ENCODE data around the gene CSNK2A1.
"Not testable (repeated sequence)": the region's sequence is repeated elsewhere in the genome, so short reads cannot be mapped to it uniquely, and the experiment has no call there.

The CSNK2A1 gene

DNA sequence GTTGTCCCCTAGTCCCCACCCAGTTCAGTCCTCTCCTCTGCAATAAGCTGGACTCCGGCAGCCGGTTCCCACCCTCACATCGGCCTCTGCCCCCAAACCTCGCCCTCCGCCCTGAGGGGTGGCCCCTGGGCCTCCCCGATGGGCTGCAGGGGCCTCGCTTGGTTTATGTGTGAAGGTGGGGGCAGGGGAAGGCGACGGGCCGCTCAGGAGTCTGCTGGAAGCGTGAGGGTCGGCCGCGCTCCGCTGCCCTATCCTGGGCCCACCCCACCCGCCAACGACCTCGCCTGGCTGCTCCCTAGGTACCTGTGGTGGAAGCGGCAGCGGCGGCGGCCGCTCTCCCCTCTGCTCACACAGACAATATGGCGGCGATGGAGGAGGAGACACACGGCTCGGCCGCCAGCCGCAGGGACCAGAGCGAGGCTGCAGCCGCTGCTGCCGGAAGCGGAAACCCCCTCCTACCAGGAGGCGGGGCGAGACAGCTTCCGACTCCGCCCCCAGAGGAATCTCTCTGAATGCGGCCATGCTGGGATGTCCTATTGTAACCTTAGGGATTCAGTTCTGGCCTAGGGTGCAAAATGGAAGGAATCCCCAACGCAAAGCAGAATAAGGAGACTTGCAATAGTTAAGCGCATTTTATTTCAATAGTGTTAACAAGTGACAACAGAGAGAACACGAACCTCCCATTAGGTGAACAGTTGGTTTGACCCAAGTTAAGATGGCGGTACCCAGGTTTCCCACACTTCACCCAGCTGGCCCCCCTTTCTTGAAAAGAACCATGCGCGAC lies at the start of gene CSNK2A1:
Gene CSNK2A1 (minus strand): TSS at position 422 of the 784 bp plus-strand sequence. CDS start 35,239 bp downstream, outside the sequence.
- H3K27me3 ChIP-seq (ENCODE audit: control insufficient read depth, insufficient read depth, low read length) = no peaks in the 10 kb centered on the region
- H3K9ac ChIP-seq (ENCODE audit: low read length) = peak within 1 kb of the TSS; percentile 95
- H3K36me3 ChIP-seq (ENCODE audit: control insufficient read depth, insufficient read depth, low read length) = no peaks in the 10 kb centered on the region
- H3K9me3 ChIP-seq (ENCODE audit: control insufficient read depth, low read length) = no peaks in the 10 kb centered on the region
- H3K4me3 ChIP-seq (ENCODE audit: low read length) = peak within 1 kb of the TSS; percentile 72
- peaks cover 29% of the 10 kb centered on the region for H3K4me1 ChIP-seq (ENCODE audit: control insufficient read depth, insufficient read depth, low read length)

GRCh38 chr20:592506-592905 lies 48.9 kb upstream of the CSNK2A1 start:
- Histone ChIP-seq H3K27me3 (ENCODE audit: control insufficient read depth, insufficient read depth, low read length) (no peaks in the 10 kb centered on the region), H3K36me3 (ENCODE audit: control insufficient read depth, insufficient read depth, low read length) (no peaks in the 10 kb centered on the region)

DNA sequence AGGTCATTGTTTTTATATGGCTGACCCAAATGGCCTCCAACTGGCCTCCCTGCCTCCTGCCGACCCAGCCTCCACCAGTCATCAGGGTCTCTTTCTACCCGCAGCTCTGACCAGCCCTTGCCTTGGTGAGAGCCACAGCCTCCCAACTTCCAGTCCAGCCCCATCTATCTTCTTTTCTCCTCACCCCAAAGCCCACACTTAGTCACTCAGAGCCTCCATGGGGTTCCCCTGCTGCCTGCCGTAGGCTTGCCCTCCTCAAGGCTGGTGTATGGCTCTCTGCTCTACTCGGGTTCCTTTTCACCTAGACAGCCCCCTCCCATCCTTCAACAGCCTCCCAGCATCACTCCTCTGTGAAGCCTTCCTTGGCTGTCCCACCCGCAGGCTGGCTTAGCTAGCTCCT lies 48.4 kb upstream of the CSNK2A1 start:
- no peaks in the 10 kb centered on the region for H3K4me1 ChIP-seq (ENCODE audit: control insufficient read depth, insufficient read depth, low read length)
- no peak overlapping the region for H3K9ac ChIP-seq (ENCODE audit: low read length)
- H3K9me3 ChIP-seq (ENCODE audit: control insufficient read depth, low read length) = no peaks in the 10 kb centered on the region
- no peak overlapping the region for H3K4me3 ChIP-seq (ENCODE audit: low read length)
- H3K27me3 ChIP-seq (ENCODE audit: control insufficient read depth, insufficient read depth, low read length) = no peaks in the 10 kb centered on the region
- H3K36me3 ChIP-seq (ENCODE audit: control insufficient read depth, insufficient read depth, low read length) = no peaks in the 10 kb centered on the region

More at GRCh38 chr20:592506-592905, 48.9 kb upstream of the CSNK2A1 start:
- Histone ChIP-seq H3K4me3 (ENCODE audit: low read length) (no peak overlapping the region), H3K4me1 (ENCODE audit: control insufficient read depth, insufficient read depth, low read length) (no peaks in the 10 kb centered on the region), H3K9ac (ENCODE audit: low read length) (no peak overlapping the region), H3K9me3 (ENCODE audit: control insufficient read depth, low read length) (no peaks in the 10 kb centered on the region)

DNA sequence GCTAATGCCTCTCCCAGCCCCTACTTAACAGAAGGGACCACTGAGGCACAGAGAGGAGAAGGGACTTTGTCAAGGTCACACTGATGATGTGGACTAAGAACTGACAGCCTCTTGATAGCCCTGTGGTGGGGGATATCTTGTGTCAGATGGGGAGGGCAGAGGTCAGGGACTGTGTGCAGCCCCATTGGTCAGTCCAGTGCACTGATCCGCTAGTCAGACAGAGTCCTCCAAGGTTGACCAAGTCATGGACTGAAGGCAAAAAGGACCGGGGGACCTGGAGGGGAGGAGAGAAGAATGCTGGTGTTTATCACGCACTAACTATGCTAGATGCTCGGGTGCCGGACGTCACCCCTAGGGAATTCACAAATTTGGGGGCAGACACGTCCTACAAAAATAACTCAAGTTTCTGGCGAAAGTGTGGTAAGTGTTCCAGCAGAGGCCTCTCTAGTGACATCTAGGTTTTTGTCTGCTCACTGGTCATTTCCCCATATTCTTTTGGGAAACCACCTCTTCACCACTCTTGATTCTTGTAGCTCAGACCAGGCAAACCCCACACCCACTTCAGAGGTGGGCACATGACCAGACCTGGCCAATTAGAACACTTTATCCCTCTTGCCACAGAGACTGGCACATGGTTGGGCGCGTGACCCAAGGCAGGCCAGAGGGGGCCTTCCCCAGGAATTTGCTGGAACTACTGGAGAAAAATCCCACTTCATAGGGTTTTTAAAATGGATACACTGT lies 45.5 kb upstream of the CSNK2A1 start:
- Histone ChIP-seq H3K36me3 (ENCODE audit: control insufficient read depth, insufficient read depth, low read length) (no peaks in the 10 kb centered on the region), H3K27me3 (ENCODE audit: control insufficient read depth, insufficient read depth, low read length) (no peaks in the 10 kb centered on the region), H3K4me3 (ENCODE audit: low read length) (no peak overlapping the region), H3K9me3 (ENCODE audit: control insufficient read depth, low read length) (no peaks in the 10 kb centered on the region), H3K4me1 (ENCODE audit: control insufficient read depth, insufficient read depth, low read length) (no peaks in the 10 kb centered on the region), H3K9ac (ENCODE audit: low read length) (no peak overlapping the region)

DNA sequence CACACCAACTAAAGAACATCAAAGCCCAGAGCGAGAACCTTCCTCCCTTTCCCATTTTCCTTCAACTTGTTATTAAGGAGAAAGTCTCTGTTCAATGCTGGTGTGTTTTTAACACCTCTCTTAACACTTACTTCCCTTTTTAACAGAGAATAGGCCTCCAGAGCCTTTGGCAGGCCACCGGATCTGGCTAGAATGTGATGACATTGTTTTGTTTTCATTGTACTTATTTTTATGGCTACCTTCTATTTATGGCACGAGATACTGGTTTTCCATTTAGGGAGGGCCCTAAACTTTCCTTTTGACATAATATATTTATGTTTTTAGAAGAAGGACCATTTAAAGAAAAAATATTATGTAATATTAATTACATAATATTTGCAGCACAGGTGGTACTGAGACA lies 44.9 kb upstream of the CSNK2A1 start:
- Histone ChIP-seq H3K9ac (ENCODE audit: low read length) (no peak overlapping the region), H3K27me3 (ENCODE audit: control insufficient read depth, insufficient read depth, low read length) (no peaks in the 10 kb centered on the region), H3K36me3 (ENCODE audit: control insufficient read depth, insufficient read depth, low read length) (no peaks in the 10 kb centered on the region), H3K9me3 (ENCODE audit: control insufficient read depth, low read length) (no peaks in the 10 kb centered on the region), H3K4me3 (ENCODE audit: low read length) (no peak overlapping the region), H3K4me1 (ENCODE audit: control insufficient read depth, insufficient read depth, low read length) (no peaks in the 10 kb centered on the region)

DNA sequence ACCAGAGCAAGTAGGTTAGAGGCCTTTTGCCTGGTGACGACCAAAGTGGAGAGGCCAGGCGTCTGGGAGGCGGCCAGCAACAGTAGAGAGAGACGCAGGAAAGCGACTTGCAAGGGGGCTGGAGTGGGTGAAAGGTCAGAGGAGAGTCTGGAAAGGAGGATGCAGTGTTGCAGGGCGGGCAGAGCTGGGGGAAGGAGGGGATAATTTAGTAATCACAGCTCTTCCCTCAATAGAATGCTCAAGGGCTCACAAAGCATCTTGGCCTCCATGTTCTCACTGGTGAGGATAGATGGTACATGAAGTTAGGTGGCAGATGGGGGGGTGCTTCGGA lies 41.3 kb upstream of the CSNK2A1 start:
- Histone ChIP-seq H3K36me3 (ENCODE audit: control insufficient read depth, insufficient read depth, low read length) (no peaks in the 10 kb centered on the region), H3K27me3 (ENCODE audit: control insufficient read depth, insufficient read depth, low read length) (no peaks in the 10 kb centered on the region), H3K4me1 (ENCODE audit: control insufficient read depth, insufficient read depth, low read length) (no peaks in the 10 kb centered on the region), H3K9ac (ENCODE audit: low read length) (no peak overlapping the region), H3K9me3 (ENCODE audit: control insufficient read depth, low read length) (no peaks in the 10 kb centered on the region), H3K4me3 (ENCODE audit: low read length) (no peak overlapping the region)

- Histone ChIP-seq H3K27me3 (ENCODE audit: control insufficient read depth, insufficient read depth, low read length) (no peaks in the 10 kb centered on the region), H3K4me3 (ENCODE audit: low read length) (no peak overlapping the region), H3K36me3 (ENCODE audit: control insufficient read depth, insufficient read depth, low read length) (no peaks in the 10 kb centered on the region), H3K9ac (ENCODE audit: low read length) (no peak overlapping the region), H3K4me1 (ENCODE audit: control insufficient read depth, insufficient read depth, low read length) (no peaks in the 10 kb centered on the region), H3K9me3 (ENCODE audit: control insufficient read depth, low read length) (no peaks in the 10 kb centered on the region)
Measured at GRCh38 chr20:584161-584970, 40.8 kb upstream of the CSNK2A1 start.

GRCh38 chr20:582204-582603 lies 38.6 kb upstream of the CSNK2A1 start:
- Histone ChIP-seq H3K9ac (ENCODE audit: low read length) (no peak overlapping the region), H3K27me3 (ENCODE audit: control insufficient read depth, insufficient read depth, low read length) (no peaks in the 10 kb centered on the region), H3K4me3 (ENCODE audit: low read length) (no peak overlapping the region), H3K4me1 (ENCODE audit: control insufficient read depth, insufficient read depth, low read length) (no peaks in the 10 kb centered on the region), H3K36me3 (ENCODE audit: control insufficient read depth, insufficient read depth, low read length) (no peaks in the 10 kb centered on the region), H3K9me3 (ENCODE audit: control insufficient read depth, low read length) (no peaks in the 10 kb centered on the region)

DNA sequence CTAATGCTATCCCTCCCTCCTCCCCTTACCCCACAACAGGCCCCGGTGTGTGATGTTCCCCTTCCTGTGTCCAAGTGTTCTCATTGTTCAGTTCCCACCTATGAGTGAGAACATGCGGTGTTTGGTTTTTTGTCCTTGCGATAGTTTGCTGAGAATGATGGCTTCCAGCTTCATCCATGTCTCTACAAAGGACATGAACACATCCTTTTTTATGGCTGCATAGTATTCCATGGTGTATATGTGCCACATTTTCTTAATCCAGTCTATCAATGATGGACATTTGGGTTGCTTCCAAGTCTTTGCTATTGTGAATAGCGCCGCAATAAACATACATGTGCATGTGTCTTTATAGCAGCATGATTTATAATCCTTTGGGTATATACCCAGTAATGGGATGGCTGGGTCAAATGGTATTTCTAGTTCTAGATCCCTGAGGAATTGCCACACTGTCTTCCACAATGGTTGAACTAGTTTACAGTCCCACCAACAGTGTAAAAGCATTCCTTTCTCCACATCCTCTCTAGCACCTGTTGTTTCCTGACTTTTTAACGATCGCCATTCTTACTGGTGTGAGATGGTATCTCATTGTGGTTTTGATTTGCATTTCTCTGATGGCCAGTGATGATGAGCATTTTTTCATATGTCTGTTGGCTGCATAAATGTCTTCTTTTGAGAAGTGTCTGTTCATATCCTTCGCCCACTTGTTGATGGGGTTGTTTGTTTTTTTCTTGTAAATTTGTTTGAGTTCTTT lies 35.5 kb upstream of the CSNK2A1 start:
- H3K27me3 ChIP-seq (ENCODE audit: control insufficient read depth, insufficient read depth, low read length); H3K4me3 ChIP-seq (ENCODE audit: low read length); H3K9me3 ChIP-seq (ENCODE audit: control insufficient read depth, low read length); H3K4me1 ChIP-seq (ENCODE audit: control insufficient read depth, insufficient read depth, low read length); H3K9ac ChIP-seq (ENCODE audit: low read length); H3K36me3 ChIP-seq (ENCODE audit: control insufficient read depth, insufficient read depth, low read length): not testable (repeated sequence)

- Histone ChIP-seq H3K36me3 (ENCODE audit: control insufficient read depth, insufficient read depth, low read length) (no peaks in the 10 kb centered on the region), H3K4me3 (ENCODE audit: low read length) (no peak overlapping the region), H3K9me3 (ENCODE audit: control insufficient read depth, low read length) (no peaks in the 10 kb centered on the region), H3K4me1 (ENCODE audit: control insufficient read depth, insufficient read depth, low read length) (no peaks in the 10 kb centered on the region), H3K9ac (ENCODE audit: low read length) (no peak overlapping the region), H3K27me3 (ENCODE audit: control insufficient read depth, insufficient read depth, low read length) (peaks cover 17% of the 10 kb centered on the region)
Measured at GRCh38 chr20:577167-577791, 33.7 kb upstream of the CSNK2A1 start.

DNA sequence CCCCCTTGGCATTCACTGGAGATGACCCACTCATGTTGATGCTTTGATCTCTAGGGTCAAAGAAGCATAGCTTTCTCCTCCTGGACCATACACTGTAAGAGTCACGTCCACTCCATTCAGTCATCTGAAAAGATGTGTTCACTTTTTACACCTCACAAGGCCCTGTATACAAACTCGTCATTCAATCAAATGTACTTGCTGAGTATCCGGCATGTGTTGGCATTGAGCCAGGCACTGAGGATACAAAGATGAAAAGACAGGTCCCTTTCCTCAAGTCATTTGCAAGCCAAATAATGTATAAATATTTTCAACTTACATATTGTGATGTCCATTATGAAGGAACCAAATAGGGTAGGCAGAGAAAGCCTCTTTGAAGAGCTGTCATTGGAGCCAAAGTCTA lies 32.6 kb upstream of the CSNK2A1 start:
- Histone ChIP-seq H3K9ac (ENCODE audit: low read length) (no peak overlapping the region), H3K4me1 (ENCODE audit: control insufficient read depth, insufficient read depth, low read length) (peaks cover 5% of the 10 kb centered on the region), H3K27me3 (ENCODE audit: control insufficient read depth, insufficient read depth, low read length) (peaks cover 21% of the 10 kb centered on the region), H3K9me3 (ENCODE audit: control insufficient read depth, low read length) (no peaks in the 10 kb centered on the region), H3K36me3 (ENCODE audit: control insufficient read depth, insufficient read depth, low read length) (no peaks in the 10 kb centered on the region), H3K4me3 (ENCODE audit: low read length) (no peak overlapping the region)
